Hepatocyte (in vitro differentiated cells): ENCODE data around the gene DISC1. TPM values are rescaled to one million over a fixed set of nuclear protein-coding genes. Genes with fewer than 3 reads are reported as not detected.
"Not testable (repeated sequence)": the region's sequence is repeated elsewhere in the genome, so short reads cannot be mapped to it uniquely, and the experiment has no call there.

Experiments
- DNase-seq: peaks from one replicate; pipeline ENCODE4 v3.0.0-alpha.2; 2016; ENCODE audit warnings: low spot score
- H2AFZ ChIP-seq: fragments of 200-600 bp; sonication (generic); 2 replicates; pipeline ENCODE4 v1.6.0; 2016; ENCODE audit warnings: antibody characterized with exemption, mild to moderate bottlenecking
- H3K27ac ChIP-seq: fragments of 200-600 bp; sonication (generic); 2 replicates; pipeline ENCODE4 v1.5.1; 2016; ENCODE audit warnings: mild to moderate bottlenecking
- H3K27me3 ChIP-seq: fragments of 200-600 bp; sonication (generic); 2 replicates; pipeline ENCODE4 v1.6.1; 2016
- H3K36me3 ChIP-seq: fragments of 200-600 bp; sonication (generic); replicated peaks from 2 replicates; pipeline ENCODE4 v1.5.1; 2016; ENCODE audit warnings: low read depth; ENCODE audit not compliant: insufficient read depth
- H3K4me1 ChIP-seq: fragments of 200-600 bp; sonication (generic); 2 replicates; pipeline ENCODE4 v1.5.1; 2016; ENCODE audit warnings: mild to moderate bottlenecking, moderate library complexity; ENCODE audit not compliant: insufficient read depth
- H3K4me2 ChIP-seq: fragments of 200-600 bp; sonication (generic); 2 replicates; pipeline ENCODE4 v1.6.0; 2016
- H3K4me3 ChIP-seq: fragments of 200-600 bp; sonication (generic); 2 replicates; pipeline ENCODE4 v1.5.1; 2016; ENCODE audit warnings: mild to moderate bottlenecking
- H3K79me2 ChIP-seq: fragments of 200-600 bp; sonication (generic); 2 replicates; pipeline ENCODE4 v1.6.0; 2017; ENCODE audit warnings: mild to moderate bottlenecking
- H3K9me2 ChIP-seq: fragments of 200-600 bp; sonication (generic); replicated peaks from 2 replicates; pipeline ENCODE4 v1.6.0; 2017; ENCODE audit warnings: mild to moderate bottlenecking; ENCODE audit not compliant: insufficient read depth
- H3K9me3 ChIP-seq: fragments of 200-600 bp; sonication (generic); 2 replicates; pipeline ENCODE4 v1.5.1; 2016; ENCODE audit warnings: low read depth, mild to moderate bottlenecking
- H4K20me1 ChIP-seq: fragments of 200-600 bp; sonication (generic); 2 replicates; pipeline ENCODE4 v1.6.0; 2016; ENCODE audit warnings: mild to moderate bottlenecking; ENCODE audit not compliant: insufficient read depth, poor library complexity, severe bottlenecking
- CTCF ChIP-seq: fragments of 200-600 bp; sonication (generic); IDR thresholded peaks from 2 replicates; pipeline ENCODE4 v1.5.1; 2016; ENCODE audit warnings: antibody characterized with exemption, mild to moderate bottlenecking; ENCODE audit not compliant: poor library complexity
- EZH2 ChIP-seq: fragments of 200-600 bp; sonication (generic); IDR thresholded peaks from 2 replicates; pipeline ENCODE4 v1.6.1; 2016; ENCODE audit warnings: antibody characterized with exemption, mild to moderate bottlenecking, borderline replicate concordance
- EZH2phosphoT487 ChIP-seq: fragments of 200-600 bp; sonication (generic); IDR thresholded peaks from one replicate; pipeline ENCODE4 v1.6.1; 2018; ENCODE audit warnings: antibody characterized with exemption, mild to moderate bottlenecking, low read depth, moderate library complexity; ENCODE audit not compliant: unreplicated experiment, severe bottlenecking
- WGBS: methylation state at CpG from one replicate; pipeline ENCODE4 v1.1.6; 2016; ENCODE audit warnings: low lambda C conversion rate; ENCODE audit errors: missing lambda C conversion rate; 5-methylcytosine and 5-hydroxymethylcytosine counted together
- polyA plus RNA-seq: library from polyadenylated mRNA; unstranded; fragments of >200 nt; fragmentation: Nextera tagmentation; extraction: Ambion mirVana; gene quantifications from 2 replicates; pipeline ENCODE4 v1.2.1, GENCODE V29; 2016
- total RNA-seq: library from RNA; depleted of rRNA; stranded (reverse); fragments of >200 nt; gene quantifications from 2 replicates; pipeline ENCODE4 v1.2.3, GENCODE V29; 2014

The DISC1 gene
- total and polyA plus RNA-seq, 2 experiments from 2014 or later: 3.0 to 4.7 TPM

GRCh38 chr1:231957359-231957758, 330.8 kb downstream of the DISC1 start:
- H2AFZ ChIP-seq: no peak overlapping the region

GRCh38 chr1:231958448-231958847, 331.9 kb downstream of the DISC1 start:
- Histone ChIP-seq H3K4me2 (no peak overlapping the region), H3K9me3 (no peaks in the 10 kb centered on the region), H4K20me1 (no peaks in the 10 kb centered on the region), H3K27ac (no peak overlapping the region), H3K36me3 (no peaks in the 10 kb centered on the region), H3K4me1 (peaks cover 6% of the 10 kb centered on the region), H2AFZ (no peak overlapping the region), H3K27me3 (no peaks in the 10 kb centered on the region), H3K79me2 (no peaks in the 10 kb centered on the region), H3K9me2 (no peaks in the 10 kb centered on the region), H3K4me3 (no peak overlapping the region)
- DNase-seq: no peak
- WGBS: 55% methylated on average over 4 of the region's 4 CpGs
- TF ChIP-seq EZH2: no peak
- TF ChIP-seq EZH2phosphoT487: no peak
- TF ChIP-seq CTCF: no peak

More at GRCh38 chr1:231957359-231957758, 330.8 kb downstream of the DISC1 start:
- H3K27me3 ChIP-seq: no peaks in the 10 kb centered on the region
- no peaks in the 10 kb centered on the region for H3K79me2 ChIP-seq
- H3K4me3 ChIP-seq: no peak overlapping the region
- no peaks in the 10 kb centered on the region for H3K9me3 ChIP-seq
- H4K20me1 ChIP-seq: no peaks in the 10 kb centered on the region
- WGBS: 71% methylated on average over 1 of the region's 1 CpG
- H3K4me1 ChIP-seq: peaks cover 6% of the 10 kb centered on the region
- TF ChIP-seq EZH2phosphoT487 (no peak), CTCF (no peak), EZH2 (no peak)
- no peak overlapping the region for H3K4me2 ChIP-seq
- no peak for DNase-seq
- H3K9me2 ChIP-seq: no peaks in the 10 kb centered on the region
- no peaks in the 10 kb centered on the region for H3K36me3 ChIP-seq
- no peak overlapping the region for H3K27ac ChIP-seq

- no peaks in the 10 kb centered on the region for H3K9me2 ChIP-seq
- H3K27ac ChIP-seq: no peak overlapping the region
- H3K27me3 ChIP-seq: no peaks in the 10 kb centered on the region
- H4K20me1 ChIP-seq: no peaks in the 10 kb centered on the region
- DNase-seq: no peak
- no peak overlapping the region for H2AFZ ChIP-seq
- no peaks in the 10 kb centered on the region for H3K36me3 ChIP-seq
- no peak overlapping the region for H3K4me2 ChIP-seq
- H3K4me1 ChIP-seq: peaks cover 6% of the 10 kb centered on the region
- WGBS: 68% methylated on average over 6 of the region's 6 CpGs
- no peaks in the 10 kb centered on the region for H3K9me3 ChIP-seq
- TF ChIP-seq CTCF (no peak), EZH2phosphoT487 (no peak), EZH2 (no peak)
- H3K79me2 ChIP-seq: no peaks in the 10 kb centered on the region
- no peak overlapping the region for H3K4me3 ChIP-seq
Measured at GRCh38 chr1:231959225-231959884, 332.8 kb downstream of the DISC1 start.

- not testable (repeated sequence) for H2AFZ ChIP-seq, H4K20me1 ChIP-seq, H3K27me3 ChIP-seq, H3K36me3 ChIP-seq, H3K79me2 ChIP-seq, H3K9me2 ChIP-seq, H3K4me2 ChIP-seq, H3K4me3 ChIP-seq, DNase-seq, H3K9me3 ChIP-seq, H3K27ac ChIP-seq, H3K4me1 ChIP-seq
- 78% methylated on average over 1 of the region's 1 CpG for WGBS
Measured at GRCh38 chr1:231961801-231962200, 335.2 kb downstream of the DISC1 start.
